ENCODE data around the gene NOL4L. TPM values are rescaled to one million over a fixed set of nuclear protein-coding genes. Genes with fewer than 3 reads are reported as not detected.

NOL4L gene
- total RNA-seq, 6 experiments from 2014 or later, result 12.0 to 16.3 (median 13.2) TPM

DNA sequence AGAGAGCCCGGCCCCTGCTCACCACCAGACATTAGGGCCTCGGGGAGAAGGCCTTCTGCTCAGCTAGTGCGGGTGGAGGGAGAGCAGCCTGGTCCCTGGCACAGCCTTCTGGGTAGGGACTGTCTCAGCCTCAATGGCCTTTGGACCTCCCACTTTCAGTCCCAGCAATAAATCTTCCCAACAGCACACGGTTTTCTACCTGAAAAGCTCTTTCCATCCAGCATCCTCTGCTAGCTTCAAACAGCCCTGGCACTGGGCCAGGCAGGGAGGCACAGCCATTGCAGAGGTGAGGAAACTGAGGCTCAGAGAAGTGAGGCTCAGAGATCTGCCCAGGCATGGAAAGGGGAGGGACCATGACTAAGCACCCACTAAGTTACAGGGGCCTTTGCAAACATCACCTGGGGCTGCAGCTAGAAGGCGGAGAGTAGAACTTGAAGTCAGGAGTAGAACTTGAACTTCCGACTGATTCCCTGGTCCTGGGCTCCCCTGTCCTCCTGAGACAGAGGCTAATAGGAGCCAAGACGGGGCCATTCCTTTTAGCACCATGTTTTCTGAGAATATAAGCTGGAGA is 43.9 kb upstream of the NOL4L start:
- Mint-ChIP-seq H3K4me1 (ENCODE audit: low read depth) (peaks cover 5% of the 10 kb centered on the region; the same call in 1 of the 2 replicates), H3K36me3 (ENCODE audit: low read depth) (no peaks in the 10 kb centered on the region), H3K4me3 (no peak overlapping the region), H3K9me3 (no peaks in the 10 kb centered on the region), H3K27me3 (ENCODE audit: insufficient read depth) (peaks cover 27% of the 10 kb centered on the region), H3K27ac (no peak overlapping the region)
- TF ChIP-seq, protein P1, sequence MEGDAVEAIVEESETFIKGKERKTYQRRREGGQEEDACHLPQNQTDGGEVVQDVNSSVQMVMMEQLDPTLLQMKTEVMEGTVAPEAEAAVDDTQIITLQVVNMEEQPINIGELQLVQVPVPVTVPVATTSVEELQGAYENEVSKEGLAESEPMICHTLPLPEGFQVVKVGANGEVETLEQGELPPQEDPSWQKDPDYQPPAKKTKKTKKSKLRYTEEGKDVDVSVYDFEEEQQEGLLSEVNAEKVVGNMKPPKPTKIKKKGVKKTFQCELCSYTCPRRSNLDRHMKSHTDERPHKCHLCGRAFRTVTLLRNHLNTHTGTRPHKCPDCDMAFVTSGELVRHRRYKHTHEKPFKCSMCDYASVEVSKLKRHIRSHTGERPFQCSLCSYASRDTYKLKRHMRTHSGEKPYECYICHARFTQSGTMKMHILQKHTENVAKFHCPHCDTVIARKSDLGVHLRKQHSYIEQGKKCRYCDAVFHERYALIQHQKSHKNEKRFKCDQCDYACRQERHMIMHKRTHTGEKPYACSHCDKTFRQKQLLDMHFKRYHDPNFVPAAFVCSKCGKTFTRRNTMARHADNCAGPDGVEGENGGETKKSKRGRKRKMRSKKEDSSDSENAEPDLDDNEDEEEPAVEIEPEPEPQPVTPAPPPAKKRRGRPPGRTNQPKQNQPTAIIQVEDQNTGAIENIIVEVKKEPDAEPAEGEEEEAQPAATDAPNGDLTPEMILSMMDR (IDR thresholded peaks at IDR 0.05), result no peak
- DNase-seq, result no peak

DNA sequence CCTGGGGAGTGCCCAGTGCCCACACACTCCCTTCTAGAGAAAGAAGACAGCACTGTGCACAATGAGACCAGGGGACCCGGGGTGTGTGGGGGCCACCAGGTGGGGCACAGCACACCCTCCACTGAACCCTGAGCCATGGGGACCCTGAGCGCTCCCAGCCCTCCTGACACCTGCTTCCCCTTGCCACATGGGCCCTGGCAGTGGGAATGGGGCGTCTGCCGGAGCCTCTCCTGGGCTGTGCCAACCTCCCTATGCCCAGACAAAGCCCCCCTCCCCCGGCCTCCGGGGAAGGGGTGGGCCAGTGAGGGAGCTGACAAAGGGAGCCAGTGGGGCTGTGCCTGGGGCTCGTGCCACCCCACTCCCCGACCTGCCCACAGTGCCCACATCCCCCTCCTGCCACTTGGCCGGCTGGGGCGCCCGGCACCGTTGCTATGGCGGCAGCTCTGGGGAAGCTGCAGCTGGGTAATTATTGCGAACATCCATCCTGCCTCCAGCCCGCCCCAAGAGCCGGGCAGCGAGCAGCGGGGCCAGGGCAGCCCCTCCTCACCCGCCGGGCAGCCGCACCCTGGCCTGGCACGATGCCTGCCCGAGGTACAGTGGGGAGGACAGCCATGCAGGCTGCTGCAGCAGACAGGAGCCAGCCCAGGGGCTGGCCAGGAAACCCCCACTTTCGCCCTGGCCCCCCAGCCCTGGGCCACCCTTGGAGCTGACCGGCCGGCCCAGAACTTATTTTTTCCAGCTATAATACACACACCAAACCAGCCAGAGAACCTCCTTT is 41.9 kb upstream of the NOL4L start:
- TF ChIP-seq, protein P1 (IDR thresholded peaks at IDR 0.05), result no peak
- peaks cover 13% of the 10 kb centered on the region; the same call in 1 of the 2 replicates for H3K27me3 Mint-ChIP-seq (ENCODE audit: insufficient read depth)
- H3K9me3 Mint-ChIP-seq, result no peaks in the 10 kb centered on the region
- no peak overlapping the region for H3K4me3 Mint-ChIP-seq
- H3K36me3 Mint-ChIP-seq (ENCODE audit: low read depth), result no peaks in the 10 kb centered on the region
- peaks cover 5% of the 10 kb centered on the region; the same call in 1 of the 2 replicates for H3K4me1 Mint-ChIP-seq (ENCODE audit: low read depth)
- no peak overlapping the region for H3K27ac Mint-ChIP-seq
- no peak for DNase-seq

DNA sequence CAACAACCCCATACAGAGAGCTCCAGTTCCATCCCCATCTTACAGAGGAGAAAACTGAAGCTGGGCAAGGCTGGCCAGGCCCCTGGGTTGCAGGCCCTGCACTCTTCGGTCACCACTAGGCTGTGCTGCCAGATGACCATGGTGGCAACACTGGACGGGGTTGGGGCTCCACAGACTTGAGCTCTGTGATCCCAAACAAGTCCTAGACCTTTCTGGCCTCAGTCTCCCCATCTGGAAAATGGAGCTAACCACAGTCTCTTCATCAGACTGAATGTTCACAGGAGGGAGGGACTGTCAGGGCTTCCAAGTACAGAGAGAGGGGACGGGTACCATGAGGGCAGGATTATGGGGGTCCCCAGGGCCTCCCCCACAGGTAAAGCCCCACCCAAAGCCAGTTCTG is 41.3 kb upstream of the NOL4L start:
- Mint-ChIP-seq H3K4me3 (no peak overlapping the region), H3K4me1 (ENCODE audit: low read depth) (peaks cover 5% of the 10 kb centered on the region; the same call in 1 of the 2 replicates), H3K27ac (no peak overlapping the region), H3K27me3 (ENCODE audit: insufficient read depth) (peaks cover 10% of the 10 kb centered on the region; the same call in 1 of the 2 replicates), H3K9me3 (no peaks in the 10 kb centered on the region), H3K36me3 (ENCODE audit: low read depth) (no peaks in the 10 kb centered on the region)
- TF ChIP-seq, protein P1 (IDR thresholded peaks at IDR 0.05), result no peak
- no peak for DNase-seq

DNA sequence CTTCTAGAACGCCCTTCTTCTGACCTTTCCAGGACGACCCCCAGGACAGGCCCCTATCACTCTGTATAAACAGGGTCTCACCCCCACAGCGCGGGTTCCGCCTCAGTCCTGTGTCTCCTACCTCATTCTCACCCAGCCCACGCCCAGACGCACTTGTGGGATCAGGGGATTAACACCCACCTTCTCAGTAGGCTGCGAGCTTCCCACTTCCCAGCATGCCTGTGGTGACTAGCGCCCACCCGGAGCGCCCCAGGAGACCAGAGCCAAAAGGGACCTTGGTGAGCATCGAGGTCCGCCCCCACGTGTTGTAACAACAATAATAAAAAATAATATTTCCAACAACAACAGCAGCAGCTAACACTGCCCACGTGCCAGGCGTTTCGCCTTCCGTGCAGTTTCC is 40.9 kb upstream of the NOL4L start:
- Mint-ChIP-seq H3K27ac (no peak overlapping the region), H3K36me3 (ENCODE audit: low read depth) (no peaks in the 10 kb centered on the region), H3K9me3 (no peaks in the 10 kb centered on the region), H3K27me3 (ENCODE audit: insufficient read depth) (peaks cover 10% of the 10 kb centered on the region; the same call in 1 of the 2 replicates), H3K4me1 (ENCODE audit: low read depth) (peaks cover 5% of the 10 kb centered on the region; the same call in 1 of the 2 replicates), H3K4me3 (no peak overlapping the region)
- no peak for DNase-seq
- TF ChIP-seq, protein P1 (IDR thresholded peaks at IDR 0.05), result no peak

DNA sequence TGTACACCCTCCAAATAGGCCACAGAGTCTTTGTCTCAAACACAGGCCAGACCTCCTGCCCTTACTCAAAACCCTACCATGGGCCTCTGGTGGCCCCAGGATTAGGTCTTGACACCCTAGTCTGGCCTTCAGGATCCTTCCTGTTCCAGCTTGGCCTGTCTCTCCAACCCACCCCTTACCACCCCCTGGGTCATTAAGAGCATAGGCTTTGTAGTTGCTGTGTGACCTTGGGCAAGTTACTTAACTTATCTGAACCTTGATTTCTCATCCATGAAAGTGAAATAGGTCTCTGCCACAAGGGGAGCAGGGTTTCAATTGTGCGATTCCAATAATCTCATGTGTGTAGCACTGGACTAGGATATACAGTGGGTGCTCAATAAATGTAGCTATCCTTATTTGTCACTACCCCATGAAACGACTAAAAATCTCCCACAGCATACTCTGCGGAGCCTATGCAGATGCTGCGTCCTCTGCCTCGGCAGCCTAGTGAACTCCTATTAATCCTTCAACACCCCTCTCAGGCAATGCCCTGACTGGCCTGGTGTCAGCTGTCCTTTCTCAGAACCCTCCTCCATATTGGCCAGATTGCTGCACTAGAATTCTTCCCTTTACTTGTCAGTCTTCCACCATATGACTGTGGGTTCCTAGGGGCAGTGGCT is 39.7 kb upstream of the NOL4L start:
- Mint-ChIP-seq H3K4me1 (ENCODE audit: low read depth) (peaks cover 5% of the 10 kb centered on the region; the same call in 1 of the 2 replicates), H3K27me3 (ENCODE audit: insufficient read depth) (peaks cover 14% of the 10 kb centered on the region), H3K27ac (no peak overlapping the region), H3K4me3 (no peak overlapping the region), H3K36me3 (ENCODE audit: low read depth) (no peaks in the 10 kb centered on the region), H3K9me3 (no peaks in the 10 kb centered on the region)
- TF ChIP-seq, protein P1 (IDR thresholded peaks at IDR 0.05), result no peak
- no peak for DNase-seq

Measured in HFFc6 (cell line).